H1 (cell line): ENCODE measurements around the gene ATF7. TPM values are rescaled to one million over a fixed set of nuclear protein-coding genes. Genes with fewer than 3 reads are reported as not detected.

Experiments
- CTCF ChIA-PET: fragments of 300-600 bp; sonication (Branson Sonifier 250); formaldehyde crosslinking; loops from one replicate; lab custom pipeline; 2021; ENCODE audit not compliant: partially characterized antibody; lab: Charles Lee
- POLR2A ChIA-PET: fragments of 300-600 bp; sonication (Branson Sonifier 250); formaldehyde crosslinking; loops from one replicate; lab custom pipeline; 2021; ENCODE audit warnings: inconsistent platforms; ENCODE audit not compliant: partially characterized antibody; lab: Charles Lee
- DNase-seq, 2 experiments: peaks; one replicate each; pipeline versions ENCODE4 v3.0.0 to v3.0.0-alpha.2; 2010 to 2022; ENCODE audit warnings: low spot score in 2 of 2, low read depth in 1 of 2, mixed read lengths in 1 of 2
- FAIRE-seq: peaks from 2 replicates; lab custom pipeline; 2011; peaks lifted over from hg19 to GRCh38; lab: Jason Lieb, UNC
- H2AFZ ChIP-seq: 2 replicates; pipeline ENCODE4 v1.8.1; 2012; ENCODE audit warnings: low read length, inconsistent platforms
- H2AK5ac ChIP-seq: 2 replicates; pipeline ENCODE4 v1.6.1; 2013; ENCODE audit warnings: low read depth, low read length
- H2BK120ac ChIP-seq: replicated peaks from 2 replicates; pipeline ENCODE3; 2013; ENCODE audit warnings: low read depth, low read length, inconsistent platforms
- H2BK12ac ChIP-seq: 2 replicates; pipeline ENCODE4 v1.6.1; 2013; ENCODE audit warnings: low read depth, low read length
- H2BK15ac ChIP-seq: 2 replicates; pipeline ENCODE4 v1.6.1; 2013; ENCODE audit warnings: low read length
- H2BK20ac ChIP-seq: 2 replicates; pipeline ENCODE4 v1.6.1; 2013; ENCODE audit warnings: low read length
- H2BK5ac ChIP-seq: 2 replicates; pipeline ENCODE4 v1.6.1; 2013; ENCODE audit warnings: low read depth, low read length
- H3K14ac ChIP-seq: 2 replicates; pipeline ENCODE4 v1.6.1; 2013; ENCODE audit warnings: inconsistent platforms; ENCODE audit not compliant: insufficient read length
- H3K18ac ChIP-seq: 2 replicates; pipeline ENCODE4 v1.6.1; 2013; ENCODE audit warnings: low read length; ENCODE audit errors: extremely low read depth
- H3K23ac ChIP-seq: 2 replicates; pipeline ENCODE4 v1.6.1; 2013; ENCODE audit warnings: inconsistent platforms; ENCODE audit not compliant: insufficient read length
- H3K23me2 ChIP-seq: 2 replicates; pipeline ENCODE4 v1.6.1; 2013; ENCODE audit warnings: low read depth, low read length
- H3K27ac ChIP-seq: 2 replicates; pipeline ENCODE4 v1.6.1; 2011; ENCODE audit warnings: low read depth, low read length, inconsistent platforms
- H3K27me3 ChIP-seq, 4 experiments: replicated peaks in 1 of 4; 1 replicate in 1 of 4; 2 replicates in 3 of 4; pipeline versions ENCODE4 v1.6.1 to v1.8.1; 2011 to 2013; ENCODE audit warnings: low read length in 3 of 4, mild to moderate bottlenecking in 3 of 4, inconsistent platforms in 2 of 4, mixed read lengths in 2 of 4, moderate library complexity in 1 of 4; ENCODE audit not compliant: control insufficient read depth in 3 of 4, insufficient read depth in 3 of 4; ENCODE audit errors: extremely low read depth in 1 of 4
- H3K36me3 ChIP-seq, 4 experiments: 2 replicates each; pipeline versions ENCODE4 v1.6.1 to v1.8.1; 2011 to 2013; ENCODE audit warnings: mild to moderate bottlenecking in 4 of 4, low read length in 3 of 4, moderate library complexity in 2 of 4, control low read depth in 1 of 4, inconsistent platforms in 1 of 4; ENCODE audit not compliant: insufficient read depth in 4 of 4, control insufficient read depth in 2 of 4
- H3K4ac ChIP-seq: replicated peaks from 2 replicates; pipeline ENCODE3; 2013; ENCODE audit warnings: low read length, low read depth, mixed read lengths, inconsistent platforms; ENCODE audit not compliant: insufficient read length
- H3K4me1 ChIP-seq, 4 experiments: replicated peaks in 1 of 4; 1 replicate in 1 of 4; 2 replicates in 3 of 4; pipeline versions ENCODE4 v1.6.1 to v1.8.1; 2011 to 2013; ENCODE audit warnings: low read length in 3 of 4, inconsistent platforms in 2 of 4, mixed read lengths in 1 of 4; ENCODE audit not compliant: insufficient read depth in 4 of 4, control insufficient read depth in 3 of 4
- H3K4me2 ChIP-seq, 2 experiments: 2 replicates each; pipeline versions ENCODE4 v1.6.1 to v1.8.1; 2011 to 2013; ENCODE audit warnings: low read depth in 2 of 2, low read length in 2 of 2, control low read depth in 1 of 2, inconsistent platforms in 1 of 2, mild to moderate bottlenecking in 1 of 2; ENCODE audit not compliant: insufficient read depth in 1 of 2
- H3K4me3 ChIP-seq, 4 experiments: fragments of 200-600, 300-600 bp in 1 of 4; sonication (generic), shearing (Covaris generic), sonication (Bioruptor Twin) in 1 of 4; 2 replicates each; pipeline versions ENCODE4 v1.5.1 to v1.8.1; 2011 to 2016; ENCODE audit warnings: low read length in 4 of 4, low read depth in 3 of 4, control low read depth in 2 of 4, inconsistent platforms in 2 of 4, mild to moderate bottlenecking in 2 of 4, mixed read lengths in 1 of 4, moderate library complexity in 1 of 4; ENCODE audit not compliant: insufficient read depth in 2 of 4; ENCODE audit errors: extremely low read depth in 1 of 4
- H3K56ac ChIP-seq: replicated peaks from 2 replicates; pipeline ENCODE3; 2013; ENCODE audit warnings: low read depth, mild to moderate bottlenecking, mixed read lengths, low read length, inconsistent platforms; ENCODE audit not compliant: insufficient read length
- H3K79me1 ChIP-seq: 2 replicates; pipeline ENCODE4 v1.6.1; 2013; ENCODE audit warnings: low read depth, low read length, control low read depth
- H3K79me2 ChIP-seq, 2 experiments: 2 replicates each; pipeline versions ENCODE4 v1.6.1 to v1.8.1; 2012 to 2013; ENCODE audit warnings: low read length in 2 of 2, mild to moderate bottlenecking in 2 of 2, inconsistent platforms in 1 of 2; ENCODE audit not compliant: insufficient read depth in 2 of 2, control insufficient read depth in 1 of 2
- H3K9ac ChIP-seq, 4 experiments: replicated peaks in 1 of 4; 1 replicate in 1 of 4; 2 replicates in 3 of 4; pipeline versions ENCODE4 v1.6.1 to v1.8.1; 2011 to 2013; ENCODE audit warnings: low read depth in 3 of 4, low read length in 3 of 4, control low read depth in 2 of 4, mild to moderate bottlenecking in 2 of 4, moderate library complexity in 2 of 4, inconsistent platforms in 1 of 4; ENCODE audit errors: extremely low read depth in 1 of 4
- H3K9me3 ChIP-seq, 2 experiments: 2 replicates each; pipeline versions ENCODE4 v1.6.1 to v1.8.1; 2012 to 2013; ENCODE audit warnings: mild to moderate bottlenecking in 2 of 2, moderate library complexity in 2 of 2, control low read depth in 1 of 2, inconsistent platforms in 1 of 2, low read depth in 1 of 2, low read length in 1 of 2, mixed read lengths in 1 of 2; ENCODE audit not compliant: insufficient read depth in 2 of 2
- H4K20me1 ChIP-seq, 2 experiments: replicated peaks in 1 of 2; 2 replicates each; pipeline versions ENCODE3 to v1.8.1; 2011 to 2013; ENCODE audit warnings: inconsistent platforms in 2 of 2, low read length in 2 of 2, mild to moderate bottlenecking in 1 of 2; ENCODE audit not compliant: insufficient read depth in 2 of 2, control insufficient read depth in 1 of 2
- H4K5ac ChIP-seq: 2 replicates; pipeline ENCODE4 v1.6.1; 2013; ENCODE audit warnings: low read length, low read depth, mixed read lengths, inconsistent platforms; ENCODE audit not compliant: insufficient read length
- H4K8ac ChIP-seq: 2 replicates; pipeline ENCODE4 v1.8.0; 2013; ENCODE audit warnings: mild to moderate bottlenecking, moderate library complexity, low read length, inconsistent platforms; ENCODE audit not compliant: insufficient read depth; ENCODE audit errors: extremely low read depth
- H4K91ac ChIP-seq: replicated peaks from 2 replicates; pipeline ENCODE3; 2013; ENCODE audit warnings: low read length, mixed read lengths, inconsistent platforms; ENCODE audit not compliant: insufficient read length
- KDM1A ChIP-seq: fragments of 200-600, 300-600 bp; sonication (generic); IDR thresholded peaks from 2 replicates; pipeline ENCODE4 v1.7.1; 2016; ENCODE audit warnings: mild to moderate bottlenecking, low read length, borderline replicate concordance
- KDM4A ChIP-seq: IDR thresholded peaks from one replicate; pipeline ENCODE4 v1.7.1; 2012; ENCODE audit warnings: low read depth, mild to moderate bottlenecking, moderate library complexity, low read length, inconsistent platforms; ENCODE audit not compliant: severe bottlenecking
- WGBS, 2 experiments: shearing (Covaris generic) in 1 of 2; methylation state at CpG; one replicate each; pipeline versions ENCODE4 v1.1.6 to v1.1.7; 2013 to 2015; ENCODE audit warnings: low lambda C conversion rate in 2 of 2, mixed read lengths in 2 of 2, inconsistent platforms in 1 of 2, low coverage in 1 of 2, missing lambda C conversion rate in 1 of 2; ENCODE audit not compliant: insufficient replicate concordance in 2 of 2, insufficient coverage in 1 of 2, insufficient read length in 1 of 2; ENCODE audit errors: extremely low coverage in 1 of 2, missing lambda C conversion rate in 1 of 2; 5-methylcytosine and 5-hydroxymethylcytosine counted together
- polyA plus RNA-seq, 7 experiments: library from polyadenylated mRNA; depleted of rRNA in 3 of 7; stranded (reverse) in 5 of 7; unstranded in 2 of 7; fragments of >200 nt in 5 of 7; fragments of 200-250 nt in 2 of 7; gene quantifications; 1 replicate in 5 of 7; 2 replicates in 1 of 7; 4 replicates in 1 of 7; pipeline versions ENCODE4 v1.2.1 to v1.2.3, GENCODE V29; 2011 to 2013; ENCODE audit warnings: missing spikeins in 2 of 7, mixed read lengths in 2 of 7
- total RNA-seq: library from RNA; stranded (reverse); fragmentation: NEBNext Ultra II Directional; extraction: Animal tissue kit (Norgen Biotek cat#: 25700); gene quantifications from 2 replicates; pipeline ENCODE4 v1.2.1, GENCODE V29; 2021

ATF7 gene
- total and polyA plus RNA-seq, 2 of the 8 experiments (the other 6 are each of a cell fraction or from before 2014, with no cell fraction given), result 10.1 to 16.6 TPM

DNA sequence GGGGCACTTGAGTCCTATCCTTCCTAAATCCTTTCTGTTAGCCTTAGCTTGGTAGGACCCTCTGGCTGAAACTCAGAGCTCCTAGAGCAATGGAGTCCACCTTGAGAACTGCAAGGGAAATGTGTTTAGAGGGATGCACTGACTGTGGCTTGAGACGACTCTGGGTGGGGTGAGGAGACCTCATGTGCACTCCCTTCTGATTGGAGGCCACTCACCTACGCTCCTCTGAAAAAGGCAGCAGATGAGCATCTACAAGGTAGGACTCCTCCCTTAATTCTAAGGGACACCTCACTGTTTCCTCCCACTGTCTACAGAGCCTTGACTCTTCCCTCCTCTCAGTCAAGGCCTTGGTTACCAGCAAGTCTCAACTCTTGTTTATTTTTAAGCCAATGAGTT, 127.9 kb downstream of the ATF7 start:
- Histone ChIP-seq H3K4me3 (peak overlapping the region; percentile 55 to 77 (median 73); a peak in 5 of 8 replicates), H3K9ac (peak overlapping the region in 1 of 4 experiments; percentile 34; a peak in 2 of 7 replicates), H3K4me2 (peak overlapping the region; percentile 78 to 98), H3K23ac (no peak overlapping the region), H3K9me3 (no peaks in the 10 kb centered on the region), H4K8ac (no peak overlapping the region), H3K23me2 (peaks cover 25% of the 10 kb centered on the region), H4K91ac (peak overlapping the region; percentile 45), H3K79me1 (peaks cover 16% of the 10 kb centered on the region), H3K27ac (peak overlapping the region; percentile 68), H3K27me3 (no peaks in the 10 kb centered on the region), H2AFZ (no peak overlapping the region), H2BK120ac (peak overlapping the region; percentile 7), H2BK12ac (peak overlapping the region; percentile 93; the same call in 1 of the 2 replicates), H2BK20ac (peak overlapping the region; percentile 23; the same call in 1 of the 2 replicates), H2BK15ac (peak overlapping the region; percentile 90), H3K79me2 (peaks cover 0 to 30% of the 10 kb centered on the region in 2 experiments; a peak in 2 of 4 replicates), H4K20me1 (no peaks in the 10 kb centered on the region), H3K4ac (peak overlapping the region; percentile 8), H3K56ac (no peak overlapping the region), H2BK5ac (peak overlapping the region; percentile 95; the same call in 1 of the 2 replicates), H3K14ac (no peak overlapping the region), H3K36me3 (peaks cover 0 to 3% (median 0%) of the 10 kb centered on the region in 4 experiments; a peak in 2 of 8 replicates), H4K5ac (no peak overlapping the region), H3K4me1 (peaks cover 15 to 54% (median 27%) of the 10 kb centered on the region in 4 experiments), H3K18ac (peak overlapping the region; percentile 34; the same call in 1 of the 2 replicates), H2AK5ac (peak overlapping the region; percentile 75; the same call in 1 of the 2 replicates)
- CTCF ChIA-PET, result interaction anchor here (0.6 to 5.5 kb wide), 11 partner anchors 10 to 250 kb away, joined by 3 to 41 read pairs (median 4); partner anchors contain the start of genes AAAS and SP7
- FAIRE-seq, result no peak
- WGBS, 2 experiments, result 66% methylated on average over 2 of the region's 2 CpGs; no CpG with 5 or more reads in 1 of the 2 experiments
- no peak for DNase-seq
- POLR2A ChIA-PET, result interaction anchor here (0.9 to 67.0 kb wide), 9 partner anchors 9 to 244 kb away, joined by 3 to 3397 read pairs (median 3); partner anchors contain the start of genes AAAS, NPFF, PCBP2 and PRR13
- TF ChIP-seq KDM4A (peak; percentile 16), KDM1A (no peak)
